Hepatocyte (in vitro differentiated cells): ENCODE measurements around the gene CCDC9B. TPM values are rescaled to one million over a fixed set of nuclear protein-coding genes. Genes with fewer than 3 reads are reported as not detected.

Experiments used
- DNase-seq: peaks from one replicate; pipeline ENCODE4 v3.0.0-alpha.2; 2016; ENCODE audit warnings: low spot score
- H2AFZ ChIP-seq: fragments of 200-600 bp; sonication (generic); 2 replicates; pipeline ENCODE4 v1.6.0; 2016; ENCODE audit warnings: antibody characterized with exemption, mild to moderate bottlenecking
- H3K27ac ChIP-seq: fragments of 200-600 bp; sonication (generic); 2 replicates; pipeline ENCODE4 v1.5.1; 2016; ENCODE audit warnings: mild to moderate bottlenecking
- H3K27me3 ChIP-seq: fragments of 200-600 bp; sonication (generic); 2 replicates; pipeline ENCODE4 v1.6.1; 2016
- H3K36me3 ChIP-seq: fragments of 200-600 bp; sonication (generic); replicated peaks from 2 replicates; pipeline ENCODE4 v1.5.1; 2016; ENCODE audit warnings: low read depth; ENCODE audit not compliant: insufficient read depth
- H3K4me1 ChIP-seq: fragments of 200-600 bp; sonication (generic); 2 replicates; pipeline ENCODE4 v1.5.1; 2016; ENCODE audit warnings: mild to moderate bottlenecking, moderate library complexity; ENCODE audit not compliant: insufficient read depth
- H3K4me2 ChIP-seq: fragments of 200-600 bp; sonication (generic); 2 replicates; pipeline ENCODE4 v1.6.0; 2016
- H3K4me3 ChIP-seq: fragments of 200-600 bp; sonication (generic); 2 replicates; pipeline ENCODE4 v1.5.1; 2016; ENCODE audit warnings: mild to moderate bottlenecking
- H3K79me2 ChIP-seq: fragments of 200-600 bp; sonication (generic); 2 replicates; pipeline ENCODE4 v1.6.0; 2017; ENCODE audit warnings: mild to moderate bottlenecking
- H3K9me2 ChIP-seq: fragments of 200-600 bp; sonication (generic); replicated peaks from 2 replicates; pipeline ENCODE4 v1.6.0; 2017; ENCODE audit warnings: mild to moderate bottlenecking; ENCODE audit not compliant: insufficient read depth
- H3K9me3 ChIP-seq: fragments of 200-600 bp; sonication (generic); 2 replicates; pipeline ENCODE4 v1.5.1; 2016; ENCODE audit warnings: low read depth, mild to moderate bottlenecking
- H4K20me1 ChIP-seq: fragments of 200-600 bp; sonication (generic); 2 replicates; pipeline ENCODE4 v1.6.0; 2016; ENCODE audit warnings: mild to moderate bottlenecking; ENCODE audit not compliant: insufficient read depth, poor library complexity, severe bottlenecking
- EZH2 ChIP-seq: fragments of 200-600 bp; sonication (generic); IDR thresholded peaks from 2 replicates; pipeline ENCODE4 v1.6.1; 2016; ENCODE audit warnings: antibody characterized with exemption, mild to moderate bottlenecking, borderline replicate concordance
- EZH2phosphoT487 ChIP-seq: fragments of 200-600 bp; sonication (generic); IDR thresholded peaks from one replicate; pipeline ENCODE4 v1.6.1; 2018; ENCODE audit warnings: antibody characterized with exemption, mild to moderate bottlenecking, low read depth, moderate library complexity; ENCODE audit not compliant: unreplicated experiment, severe bottlenecking
- WGBS: methylation state at CpG from one replicate; pipeline ENCODE4 v1.1.6; 2016; ENCODE audit warnings: low lambda C conversion rate; ENCODE audit errors: missing lambda C conversion rate; 5-methylcytosine and 5-hydroxymethylcytosine counted together
- polyA plus RNA-seq: library from polyadenylated mRNA; unstranded; fragments of >200 nt; fragmentation: Nextera tagmentation; extraction: Ambion mirVana; gene quantifications from 2 replicates; pipeline ENCODE4 v1.2.1, GENCODE V29; 2016
- total RNA-seq: library from RNA; depleted of rRNA; stranded (reverse); fragments of >200 nt; gene quantifications from 2 replicates; pipeline ENCODE4 v1.2.3, GENCODE V29; 2014
- TF ChIP-seq, protein P1 (sequence below): fragments of 200-600 bp; sonication (generic); IDR thresholded peaks from 2 replicates; pipeline ENCODE4 v1.5.1; 2016; ENCODE audit warnings: antibody characterized with exemption, mild to moderate bottlenecking; ENCODE audit not compliant: poor library complexity

The CCDC9B gene
- total and polyA plus RNA-seq, 2 experiments from 2014 or later: 4.0 to 7.6 TPM

DNA sequence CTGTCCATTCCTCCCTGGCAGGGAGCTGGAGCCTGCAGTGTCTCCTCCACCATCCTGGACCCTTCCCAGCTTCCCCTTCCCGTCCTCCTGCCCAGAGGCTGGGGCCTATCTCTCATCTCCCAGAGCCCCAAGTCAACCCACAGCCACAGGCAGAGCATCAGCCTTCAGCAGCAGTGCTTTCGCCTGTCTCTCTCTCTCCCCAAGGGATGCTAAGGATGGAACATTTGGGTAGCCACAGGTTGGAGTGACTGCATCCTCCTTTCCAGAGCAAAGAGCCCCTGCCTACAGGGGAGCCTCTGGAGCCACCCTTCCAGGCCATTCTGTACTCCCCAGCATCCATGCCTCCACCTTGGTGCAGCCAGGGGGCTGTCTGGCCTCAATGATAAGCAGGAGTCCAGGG lies 37.2 kb downstream of the CCDC9B start:
- no peak overlapping the region for H3K27ac ChIP-seq
- no peaks in the 10 kb centered on the region for H3K9me2 ChIP-seq
- DNase-seq: no peak
- H3K9me3 ChIP-seq: no peaks in the 10 kb centered on the region
- H3K4me3 ChIP-seq: no peak overlapping the region
- no peaks in the 10 kb centered on the region for H3K79me2 ChIP-seq
- H3K27me3 ChIP-seq: no peaks in the 10 kb centered on the region
- TF ChIP-seq EZH2 (no peak), EZH2phosphoT487 (no peak)
- TF ChIP-seq, protein P1, sequence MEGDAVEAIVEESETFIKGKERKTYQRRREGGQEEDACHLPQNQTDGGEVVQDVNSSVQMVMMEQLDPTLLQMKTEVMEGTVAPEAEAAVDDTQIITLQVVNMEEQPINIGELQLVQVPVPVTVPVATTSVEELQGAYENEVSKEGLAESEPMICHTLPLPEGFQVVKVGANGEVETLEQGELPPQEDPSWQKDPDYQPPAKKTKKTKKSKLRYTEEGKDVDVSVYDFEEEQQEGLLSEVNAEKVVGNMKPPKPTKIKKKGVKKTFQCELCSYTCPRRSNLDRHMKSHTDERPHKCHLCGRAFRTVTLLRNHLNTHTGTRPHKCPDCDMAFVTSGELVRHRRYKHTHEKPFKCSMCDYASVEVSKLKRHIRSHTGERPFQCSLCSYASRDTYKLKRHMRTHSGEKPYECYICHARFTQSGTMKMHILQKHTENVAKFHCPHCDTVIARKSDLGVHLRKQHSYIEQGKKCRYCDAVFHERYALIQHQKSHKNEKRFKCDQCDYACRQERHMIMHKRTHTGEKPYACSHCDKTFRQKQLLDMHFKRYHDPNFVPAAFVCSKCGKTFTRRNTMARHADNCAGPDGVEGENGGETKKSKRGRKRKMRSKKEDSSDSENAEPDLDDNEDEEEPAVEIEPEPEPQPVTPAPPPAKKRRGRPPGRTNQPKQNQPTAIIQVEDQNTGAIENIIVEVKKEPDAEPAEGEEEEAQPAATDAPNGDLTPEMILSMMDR: no peak
- no peak overlapping the region for H3K4me2 ChIP-seq
- no peak overlapping the region for H2AFZ ChIP-seq
- no peaks in the 10 kb centered on the region for H3K36me3 ChIP-seq
- 96% methylated on average over 2 of the region's 2 CpGs for WGBS
- no peaks in the 10 kb centered on the region for H4K20me1 ChIP-seq
- peaks cover 13% of the 10 kb centered on the region for H3K4me1 ChIP-seq

DNA sequence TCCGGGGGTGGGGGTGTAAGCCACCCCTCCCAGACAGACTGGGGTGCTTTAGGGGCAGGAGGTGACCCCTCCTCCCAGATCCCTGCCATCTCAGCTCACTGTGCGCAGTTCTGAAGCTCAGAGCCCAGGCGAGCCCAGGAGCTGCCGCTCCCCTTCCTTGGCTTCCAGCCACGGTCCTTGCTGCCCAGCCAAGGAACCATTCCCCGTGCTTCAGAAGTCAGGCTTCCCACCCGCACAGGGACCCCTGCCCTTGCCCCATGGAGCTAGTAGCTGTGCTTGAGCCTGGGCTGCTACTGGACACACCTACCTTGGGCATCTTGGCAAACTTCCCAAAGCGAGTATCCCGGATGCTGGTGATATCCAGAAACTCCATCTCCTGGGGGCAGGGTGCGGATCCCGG lies 37.8 kb downstream of the CCDC9B start:
- no peak for TF ChIP-seq EZH2phosphoT487
- TF ChIP-seq, protein P1: no peak
- no peak for TF ChIP-seq EZH2
- WGBS: 98% methylated on average over 10 of the region's 11 CpGs
- no peaks in the 10 kb centered on the region for H3K36me3 ChIP-seq

DNA sequence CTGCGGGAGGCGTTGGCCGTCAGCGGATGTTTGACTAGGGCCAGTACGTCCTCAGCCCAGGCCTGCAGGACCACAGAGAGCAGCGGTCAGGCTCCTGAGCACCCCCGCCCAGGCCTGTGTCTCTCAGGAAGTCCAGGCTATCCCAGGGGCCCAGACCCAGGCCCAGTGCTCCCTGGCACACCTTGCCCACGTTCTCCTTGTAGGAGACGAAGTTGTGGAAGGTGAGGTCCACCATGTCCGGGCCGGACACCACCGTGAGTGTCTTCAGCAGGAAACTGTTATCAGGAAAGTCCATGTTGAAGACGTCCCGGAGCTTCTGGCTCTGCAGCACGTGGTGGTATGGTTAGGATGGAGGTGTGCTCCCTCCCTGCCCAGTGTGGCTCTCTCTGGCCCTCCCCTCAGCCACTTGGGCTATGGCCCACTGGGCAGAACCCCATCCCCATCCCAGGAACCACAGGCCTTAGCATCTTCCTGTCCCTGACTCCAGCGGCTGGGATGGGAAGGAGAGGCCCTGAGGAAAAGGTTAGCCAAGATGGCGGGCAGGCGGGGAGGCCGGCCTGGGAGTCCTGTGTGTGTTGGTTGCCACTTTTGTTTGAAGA lies 38.4 kb downstream of the CCDC9B start:
- Histone ChIP-seq H3K36me3 (no peaks in the 10 kb centered on the region), H3K4me2 (no peak overlapping the region), H4K20me1 (no peaks in the 10 kb centered on the region), H3K9me2 (no peaks in the 10 kb centered on the region), H3K4me1 (peaks cover 5% of the 10 kb centered on the region), H3K79me2 (no peaks in the 10 kb centered on the region), H3K27ac (no peak overlapping the region), H3K4me3 (no peak overlapping the region), H2AFZ (no peak overlapping the region), H3K9me3 (no peaks in the 10 kb centered on the region), H3K27me3 (no peaks in the 10 kb centered on the region)
- no peak for TF ChIP-seq EZH2
- no peak for TF ChIP-seq EZH2phosphoT487
- TF ChIP-seq, protein P1: no peak
- WGBS: 91% methylated on average over 19 of the region's 19 CpGs
- DNase-seq: no peak

More for the DNA sequence above, 37.8 kb downstream of the CCDC9B start:
- H4K20me1 ChIP-seq: no peaks in the 10 kb centered on the region
- no peaks in the 10 kb centered on the region for H3K9me2 ChIP-seq
- DNase-seq: no peak
- H3K9me3 ChIP-seq: no peaks in the 10 kb centered on the region
- no peak overlapping the region for H2AFZ ChIP-seq
- H3K4me3 ChIP-seq: no peak overlapping the region
- no peak overlapping the region for H3K27ac ChIP-seq
- H3K27me3 ChIP-seq: no peaks in the 10 kb centered on the region
- H3K79me2 ChIP-seq: no peaks in the 10 kb centered on the region
- H3K4me2 ChIP-seq: no peak overlapping the region
- H3K4me1 ChIP-seq: peaks cover 11% of the 10 kb centered on the region
